ENCODE measurements around the gene PTPRM.

Gene PTPRM

GRCh38 chr18:8153887-8154583 is 586.9 kb downstream of the PTPRM start:
- no peak for TF ChIP-seq ZFP3 (CRISPR knock-in tag; IDR thresholded peaks at IDR 0.05)
- TF ChIP-seq GLIS3 (CRISPR knock-in tag; IDR thresholded peaks at IDR 0.05), result no peak
- TF ChIP-seq ARNTL (CRISPR knock-in tag; IDR thresholded peaks at IDR 0.05; ENCODE audit: borderline replicate concordance, low read depth), result no peak
- TF ChIP-seq SNAI2 (CRISPR knock-in tag; IDR thresholded peaks at IDR 0.05), result no peak
- TF ChIP-seq ESRRG (CRISPR knock-in tag; IDR thresholded peaks at IDR 0.05), result no peak
- TF ChIP-seq OSR1 (CRISPR knock-in tag; IDR thresholded peaks at IDR 0.05), result no peak
- TF ChIP-seq TCF4 (CRISPR knock-in tag; IDR thresholded peaks at IDR 0.05; ENCODE audit: borderline replicate concordance), result no peak
- TF ChIP-seq BACH2 (CRISPR knock-in tag; IDR thresholded peaks at IDR 0.05; ENCODE audit: borderline replicate concordance), result no peak
- no peak for TF ChIP-seq ISL1 (CRISPR knock-in tag; IDR thresholded peaks at IDR 0.05)
- TF ChIP-seq TSHZ2 (CRISPR knock-in tag; IDR thresholded peaks at IDR 0.05), result no peak
- no peak for TF ChIP-seq ZNF70 (CRISPR knock-in tag; IDR thresholded peaks at IDR 0.05)
- TF ChIP-seq ZC3H10 (CRISPR knock-in tag; IDR thresholded peaks at IDR 0.05), result no peak
- no peak for TF ChIP-seq CREB5 (CRISPR knock-in tag; IDR thresholded peaks at IDR 0.05; ENCODE audit: low read depth)
- no peak for TF ChIP-seq POU6F1 (CRISPR knock-in tag; IDR thresholded peaks at IDR 0.05; ENCODE audit: borderline replicate concordance, low read depth)

GRCh38 chr18:8162802-8163201 is 595.7 kb downstream of the PTPRM start:
- ATAC-seq, result no peak
- no peak for TF ChIP-seq ZFP3 (CRISPR knock-in tag; IDR thresholded peaks at IDR 0.05)
- TF ChIP-seq CREB5 (CRISPR knock-in tag; IDR thresholded peaks at IDR 0.05; ENCODE audit: low read depth), result no peak
- TF ChIP-seq RARB (CRISPR knock-in tag; IDR thresholded peaks at IDR 0.05), result no peak
- TF ChIP-seq TSHZ2 (CRISPR knock-in tag; IDR thresholded peaks at IDR 0.05), result no peak
- no peak for TF ChIP-seq ZC3H10 (CRISPR knock-in tag; IDR thresholded peaks at IDR 0.05)
- TF ChIP-seq ARNTL (CRISPR knock-in tag; IDR thresholded peaks at IDR 0.05; ENCODE audit: borderline replicate concordance, low read depth), result no peak
- TF ChIP-seq SNAI2 (CRISPR knock-in tag; IDR thresholded peaks at IDR 0.05), result no peak
- no peak for TF ChIP-seq CSRNP3 (CRISPR knock-in tag; IDR thresholded peaks at IDR 0.05)
- TF ChIP-seq ZFP30 (CRISPR knock-in tag; IDR thresholded peaks at IDR 0.05), result no peak

More at GRCh38 chr18:8153887-8154583, 586.9 kb downstream of the PTPRM start:
- ATAC-seq, result no peak

All from SK-N-SH treated with all-trans-retinoic acid at 6 μM for 48 hours (cell line).